ENCODE measurements around the gene DCST1.

DCST1 gene

GRCh38 chr1:155014709-155015508, 18.7 kb upstream of the DCST1 start:
- DNase-seq, result no peak

- DNase-seq, result no peak
Observed at GRCh38 chr1:155015527-155016230, 17.9 kb upstream of the DCST1 start.

- peak; percentile 57 for DNase-seq
Observed at GRCh38 chr1:155016231-155016831, 17.3 kb upstream of the DCST1 start.

GRCh38 chr1:155017041-155017945, 16.3 kb upstream of the DCST1 start:
- peak; percentile 95 for DNase-seq

- DNase-seq, result no peak
Observed at GRCh38 chr1:155017946-155018316, 15.7 kb upstream of the DCST1 start.

GRCh38 chr1:155018617-155019348, 14.8 kb upstream of the DCST1 start:
- DNase-seq, result no peak

DNA sequence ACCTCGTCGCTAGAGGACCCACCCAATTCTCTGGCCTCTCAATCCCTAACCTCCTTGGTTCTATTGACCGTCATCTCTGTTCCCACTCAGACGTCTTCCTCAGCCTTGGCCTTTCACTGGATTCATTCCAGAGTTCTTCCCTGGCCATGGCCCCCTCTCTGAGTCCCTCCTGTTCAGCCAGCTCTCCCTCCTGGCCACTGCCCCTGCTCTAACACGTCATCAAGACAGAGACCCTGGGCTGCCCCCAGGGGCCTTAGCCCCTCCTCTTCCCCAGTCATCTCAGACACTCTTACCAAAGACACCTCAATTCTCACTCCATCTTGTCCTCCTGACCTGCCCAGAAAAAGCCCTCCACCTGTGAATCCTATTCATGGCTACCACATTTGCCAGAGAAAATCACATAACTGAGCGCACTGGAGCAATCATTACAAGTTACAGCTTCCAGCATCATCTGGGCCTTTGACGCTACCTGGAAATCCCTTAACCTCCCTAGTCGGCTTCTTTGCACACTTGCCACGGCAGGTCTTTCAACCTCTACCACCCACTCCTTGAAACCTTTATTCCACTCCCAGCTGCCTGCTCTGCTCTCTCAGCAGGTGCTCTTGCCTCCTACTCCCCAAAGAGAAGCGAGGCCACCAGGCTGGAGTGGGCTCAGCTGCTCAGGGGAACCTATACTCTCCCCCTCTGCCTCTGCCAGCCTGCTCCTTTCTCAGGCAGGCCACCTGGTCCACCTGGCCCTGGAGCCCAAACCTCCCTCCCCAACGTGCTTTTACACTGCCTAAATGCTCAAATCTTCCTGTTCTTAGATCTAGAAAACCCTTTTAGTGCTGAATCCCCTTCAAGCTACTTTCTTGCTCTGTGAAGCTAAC, 14.0 kb upstream of the DCST1 start:
- DNase-seq, result no peak

GRCh38 chr1:155022136-155022926, 11.3 kb upstream of the DCST1 start:
- DNase-seq, result no peak

GRCh38 chr1:155022927-155023236, 10.7 kb upstream of the DCST1 start:
- DNase-seq, result no peak

DNA sequence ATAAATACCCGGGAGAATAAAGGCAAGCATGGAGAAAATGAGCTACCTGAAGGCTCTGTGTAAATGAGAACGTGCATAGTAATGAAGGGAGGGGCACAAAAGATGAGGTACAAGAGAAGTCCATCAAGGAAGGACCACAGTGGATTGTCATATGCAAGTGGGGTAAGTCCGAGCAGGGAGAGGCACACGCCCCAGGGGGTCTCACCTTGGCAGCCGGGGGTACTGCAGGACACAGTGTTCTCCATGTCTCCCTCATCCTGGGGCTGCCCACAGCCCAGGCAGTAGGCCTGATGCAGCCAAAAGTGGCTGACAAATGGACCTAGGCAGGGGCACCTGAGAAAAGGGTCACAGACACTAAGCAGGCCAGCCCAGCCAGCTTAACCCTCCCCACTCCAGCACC, 10.0 kb upstream of the DCST1 start:
- DNase-seq, result no peak

GRCh38 chr1:155024315-155024714, 9.3 kb upstream of the DCST1 start:
- no peak for DNase-seq

DNA sequence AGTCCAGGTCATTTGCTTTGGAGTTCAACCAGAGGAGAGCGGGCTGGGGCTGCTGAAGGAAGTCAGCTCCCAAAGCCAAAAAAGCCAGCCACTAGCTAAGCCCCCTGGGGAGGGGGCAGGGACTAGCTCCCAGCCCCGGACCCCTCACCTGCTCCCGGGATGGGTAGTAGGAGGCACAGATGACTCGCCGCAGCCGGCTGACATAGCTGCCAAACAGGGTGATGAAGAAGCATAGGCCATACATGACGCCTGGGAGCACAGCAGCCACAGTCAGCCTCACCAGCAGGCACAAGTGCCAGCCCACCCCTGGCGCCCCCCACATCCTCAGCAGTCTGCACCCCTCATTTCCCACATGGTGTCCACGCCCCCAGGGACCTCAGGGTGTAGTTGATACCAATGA, 7.5 kb upstream of the DCST1 start:
- no peak for DNase-seq

GRCh38 chr1:155026588-155026987, 7.0 kb upstream of the DCST1 start:
- no peak for DNase-seq

- DNase-seq, result no peak
Observed at GRCh38 chr1:155029513-155030242, 3.9 kb upstream of the DCST1 start.

GRCh38 chr1:155030243-155030795, 3.3 kb upstream of the DCST1 start:
- no peak for DNase-seq

- DNase-seq, result no peak
Observed at GRCh38 chr1:155030899-155031298, 2.7 kb upstream of the DCST1 start.

GRCh38 chr1:155032886-155033285, 738 bp upstream of the DCST1 start:
- DNase-seq, result no peak

DNA sequence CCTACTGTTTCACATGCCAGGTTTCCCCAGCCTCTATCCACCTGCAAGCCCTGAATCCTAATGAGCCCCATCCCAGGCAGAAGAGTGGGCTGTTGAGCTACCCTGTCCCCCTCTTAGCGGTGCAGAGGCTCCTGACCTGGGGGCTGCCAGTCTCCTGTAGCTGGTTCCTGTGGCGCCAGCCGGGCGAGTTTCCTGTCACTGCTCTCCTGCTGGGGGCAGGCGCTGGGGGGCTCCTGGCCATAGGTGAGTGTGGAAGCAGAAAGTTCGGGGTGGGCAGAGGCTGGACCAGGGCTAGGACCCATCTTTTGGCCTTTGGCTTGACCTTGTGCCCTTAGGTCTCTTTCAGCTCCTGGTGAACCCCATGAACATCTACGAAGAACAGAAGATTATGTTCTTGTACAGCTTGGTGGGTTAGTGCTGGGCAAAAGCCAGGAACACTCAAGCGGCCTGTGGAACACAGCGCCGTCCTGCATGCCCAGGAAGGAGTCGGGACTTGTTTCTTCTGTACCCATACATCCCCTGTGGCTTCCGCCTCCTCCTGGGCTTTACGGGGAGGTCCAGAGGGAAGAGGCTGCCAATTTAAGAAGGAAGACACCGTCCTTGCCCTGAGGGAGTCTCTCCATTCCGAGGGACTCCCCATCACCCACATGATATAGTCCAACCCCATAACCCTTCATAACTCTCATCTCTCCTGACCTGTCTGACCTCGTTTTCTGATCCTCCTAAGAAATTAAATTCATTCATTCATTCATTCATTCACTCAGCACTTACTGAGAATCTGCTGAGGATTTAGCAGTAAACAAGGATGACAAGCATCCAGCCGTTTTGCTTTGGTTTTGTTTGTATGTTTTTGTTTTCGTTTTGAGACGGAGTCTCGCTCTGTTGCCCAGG, 939 bp downstream of the DCST1 start:
- no peak for DNase-seq
